Measurements from ENCODE around the gene ALDH1A1. TPM values are rescaled to one million over a fixed set of nuclear protein-coding genes. Genes with fewer than 3 reads are reported as not detected.

ALDH1A1 gene
- total RNA-seq, 1 donor from 2014 or later = 0.14 TPM

DNA sequence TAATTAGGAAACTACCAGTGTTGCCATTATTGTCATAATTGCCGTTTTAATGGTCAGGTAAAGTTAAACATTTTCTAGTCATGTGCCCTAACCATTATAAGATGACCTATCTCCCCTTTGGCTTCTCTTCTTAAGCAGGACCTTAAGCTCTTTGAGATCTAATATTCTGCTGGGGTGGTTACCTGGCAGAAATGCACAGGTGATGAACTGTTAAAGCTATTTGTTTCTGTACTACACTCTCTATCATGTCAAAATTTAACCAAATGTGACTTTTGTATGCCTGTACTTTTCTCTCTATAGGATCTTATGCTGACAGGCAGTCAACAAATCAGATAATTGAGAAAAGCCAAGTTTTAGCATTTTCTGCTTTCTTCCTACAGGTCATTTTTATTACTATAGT is 23.3 kb downstream of the ALDH1A1 start:
- H3K4me1 Mint-ChIP-seq = peaks cover 14% of the 10 kb centered on the region
- H3K36me3 Mint-ChIP-seq (ENCODE audit: low read depth) = no peaks in the 10 kb centered on the region
- H3K4me3 Mint-ChIP-seq = no peak overlapping the region
- H3K27me3 Mint-ChIP-seq (ENCODE audit: low read depth) = no peaks in the 10 kb centered on the region
- DNase-seq (ENCODE audit: low read depth, low spot score) = no peak
- TF ChIP-seq, protein P1, sequence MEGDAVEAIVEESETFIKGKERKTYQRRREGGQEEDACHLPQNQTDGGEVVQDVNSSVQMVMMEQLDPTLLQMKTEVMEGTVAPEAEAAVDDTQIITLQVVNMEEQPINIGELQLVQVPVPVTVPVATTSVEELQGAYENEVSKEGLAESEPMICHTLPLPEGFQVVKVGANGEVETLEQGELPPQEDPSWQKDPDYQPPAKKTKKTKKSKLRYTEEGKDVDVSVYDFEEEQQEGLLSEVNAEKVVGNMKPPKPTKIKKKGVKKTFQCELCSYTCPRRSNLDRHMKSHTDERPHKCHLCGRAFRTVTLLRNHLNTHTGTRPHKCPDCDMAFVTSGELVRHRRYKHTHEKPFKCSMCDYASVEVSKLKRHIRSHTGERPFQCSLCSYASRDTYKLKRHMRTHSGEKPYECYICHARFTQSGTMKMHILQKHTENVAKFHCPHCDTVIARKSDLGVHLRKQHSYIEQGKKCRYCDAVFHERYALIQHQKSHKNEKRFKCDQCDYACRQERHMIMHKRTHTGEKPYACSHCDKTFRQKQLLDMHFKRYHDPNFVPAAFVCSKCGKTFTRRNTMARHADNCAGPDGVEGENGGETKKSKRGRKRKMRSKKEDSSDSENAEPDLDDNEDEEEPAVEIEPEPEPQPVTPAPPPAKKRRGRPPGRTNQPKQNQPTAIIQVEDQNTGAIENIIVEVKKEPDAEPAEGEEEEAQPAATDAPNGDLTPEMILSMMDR (conservative IDR thresholded peaks at IDR 0.05) = no peak
- no peak overlapping the region for H3K27ac Mint-ChIP-seq (ENCODE audit: unreplicated experiment)
- H3K9me3 Mint-ChIP-seq = peaks cover 3% of the 10 kb centered on the region

DNA sequence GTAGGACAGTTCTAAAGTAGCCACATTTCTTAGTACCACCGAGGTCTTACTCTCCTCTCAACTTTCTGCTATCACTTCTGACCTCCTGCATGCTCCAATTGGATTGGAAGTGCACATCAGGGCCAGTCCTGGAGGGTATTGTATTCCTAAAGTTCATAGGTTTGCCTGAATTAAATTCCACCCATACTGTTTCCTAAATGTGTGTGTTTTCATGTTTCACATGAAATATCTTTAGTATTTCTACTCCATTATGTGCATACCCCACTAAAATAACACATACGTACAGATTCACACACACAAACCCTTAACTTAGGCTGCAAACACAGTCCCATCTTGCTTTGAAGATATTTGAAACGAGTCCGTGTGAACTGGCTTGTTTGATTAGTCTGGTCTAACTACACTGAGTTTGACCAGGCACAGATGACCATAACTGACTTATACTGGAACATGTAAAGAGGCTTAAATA is 24.8 kb downstream of the ALDH1A1 start:
- Mint-ChIP-seq H3K4me3 (no peak overlapping the region), H3K4me1 (peaks cover 14% of the 10 kb centered on the region)

DNA sequence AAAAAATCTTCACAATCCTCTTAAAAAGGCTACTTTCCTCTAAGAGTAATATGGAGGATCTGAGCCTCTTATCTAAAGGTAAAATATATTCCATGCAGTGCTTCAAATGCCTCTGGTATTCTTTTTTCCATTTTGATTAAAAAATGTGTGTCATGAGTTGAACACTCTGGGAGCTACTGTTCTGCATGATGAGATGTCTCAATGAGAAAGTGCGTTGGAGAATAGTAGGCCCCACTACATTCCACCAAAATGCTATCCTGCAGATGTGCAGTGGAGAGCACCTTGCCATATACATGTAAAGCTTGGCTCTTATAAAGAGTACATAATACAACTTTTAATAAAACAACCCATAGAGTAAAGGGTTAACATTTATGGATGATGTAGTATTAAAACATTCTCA is 26.3 kb downstream of the ALDH1A1 start:
- TF ChIP-seq, protein P1 (conservative IDR thresholded peaks at IDR 0.05) = no peak
- no peak overlapping the region for H3K4me3 Mint-ChIP-seq
- H3K27ac Mint-ChIP-seq (ENCODE audit: unreplicated experiment) = no peak overlapping the region
- DNase-seq (ENCODE audit: low read depth, low spot score) = no peak
- no peaks in the 10 kb centered on the region for H3K27me3 Mint-ChIP-seq (ENCODE audit: low read depth)
- H3K9me3 Mint-ChIP-seq = peaks cover 3% of the 10 kb centered on the region
- H3K36me3 Mint-ChIP-seq (ENCODE audit: low read depth) = no peaks in the 10 kb centered on the region
- peaks cover 8% of the 10 kb centered on the region for H3K4me1 Mint-ChIP-seq

More for the DNA sequence above, 24.8 kb downstream of the ALDH1A1 start:
- DNase-seq (ENCODE audit: low read depth, low spot score) = no peak
- TF ChIP-seq, protein P1 (conservative IDR thresholded peaks at IDR 0.05) = no peak
- Mint-ChIP-seq H3K9me3 (peaks cover 3% of the 10 kb centered on the region), H3K27ac (ENCODE audit: unreplicated experiment) (no peak overlapping the region), H3K27me3 (ENCODE audit: low read depth) (no peaks in the 10 kb centered on the region), H3K36me3 (ENCODE audit: low read depth) (no peaks in the 10 kb centered on the region)

DNA sequence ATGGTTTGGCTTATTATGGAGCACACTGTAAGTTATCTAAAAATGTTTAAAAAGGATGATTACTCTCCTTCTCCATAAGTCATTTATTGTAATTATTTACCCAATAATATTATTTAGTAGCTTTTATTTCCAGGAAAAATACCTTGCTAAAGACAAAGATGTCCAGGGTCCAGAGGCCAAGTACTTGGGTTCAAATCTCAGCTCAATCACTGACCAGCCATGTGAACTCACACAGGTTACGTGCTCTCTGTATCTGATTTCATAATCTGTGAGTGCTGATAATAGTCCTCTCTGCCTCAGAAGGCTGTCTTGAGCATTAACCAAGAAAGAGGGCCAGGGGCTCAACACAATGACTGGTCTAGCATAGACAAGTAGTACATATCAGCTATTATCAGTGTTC is 27.0 kb downstream of the ALDH1A1 start:
- peaks cover 7% of the 10 kb centered on the region for H3K4me1 Mint-ChIP-seq
- H3K9me3 Mint-ChIP-seq = peaks cover 3% of the 10 kb centered on the region
- TF ChIP-seq, protein P1 (conservative IDR thresholded peaks at IDR 0.05) = no peak

DNA sequence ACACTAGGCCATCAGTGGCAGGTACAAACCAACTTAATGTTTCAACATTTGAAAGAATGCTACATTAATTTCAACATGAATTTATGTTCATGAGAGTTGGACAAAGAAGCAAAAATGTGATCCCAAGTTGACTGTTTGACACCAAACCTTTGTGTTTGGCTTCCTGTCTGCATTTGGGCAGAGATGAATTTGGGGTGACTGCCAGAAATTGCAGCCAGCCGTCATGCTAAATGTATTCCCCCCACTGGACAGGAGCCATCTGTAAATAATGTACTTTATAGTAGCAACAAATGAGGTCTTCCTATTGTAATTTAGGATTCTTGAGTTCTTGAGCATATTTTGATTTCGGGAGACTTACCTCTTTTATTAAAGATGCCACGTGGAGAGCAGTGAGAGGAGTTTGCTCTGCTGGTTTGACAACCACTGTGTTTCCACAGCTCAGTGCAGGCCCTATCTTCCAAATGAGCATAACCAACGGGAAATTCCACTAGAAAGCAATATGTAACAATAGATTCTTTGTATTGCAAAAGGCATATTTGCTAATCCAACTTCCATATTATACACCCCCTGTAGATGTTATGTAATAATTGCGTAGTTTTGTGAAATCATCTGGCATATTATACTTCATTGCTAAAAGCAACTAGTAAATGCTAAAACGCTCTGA is 27.6 kb downstream of the ALDH1A1 start:
- Mint-ChIP-seq H3K36me3 (ENCODE audit: low read depth) (no peaks in the 10 kb centered on the region), H3K27ac (ENCODE audit: unreplicated experiment) (no peak overlapping the region), H3K4me3 (no peak overlapping the region), H3K9me3 (peaks cover 3% of the 10 kb centered on the region), H3K4me1 (peaks cover 7% of the 10 kb centered on the region), H3K27me3 (ENCODE audit: low read depth) (no peaks in the 10 kb centered on the region)
- DNase-seq (ENCODE audit: low read depth, low spot score) = no peak
- TF ChIP-seq, protein P1 (conservative IDR thresholded peaks at IDR 0.05) = no peak

More for the DNA sequence above, 27.0 kb downstream of the ALDH1A1 start:
- no peak for DNase-seq (ENCODE audit: low read depth, low spot score)
- no peak overlapping the region for H3K4me3 Mint-ChIP-seq
- no peaks in the 10 kb centered on the region for H3K27me3 Mint-ChIP-seq (ENCODE audit: low read depth)
- no peak overlapping the region for H3K27ac Mint-ChIP-seq (ENCODE audit: unreplicated experiment)
- H3K36me3 Mint-ChIP-seq (ENCODE audit: low read depth) = no peaks in the 10 kb centered on the region

All from neural crest cell (in vitro differentiated cells).